ENCODE data around the gene SH2D5. TPM values are rescaled to one million over a fixed set of nuclear protein-coding genes. Genes with fewer than 3 reads are reported as not detected.

SH2D5 gene
- total RNA-seq, 3 donors from 2014 or later = under 0.01 to 0.29 TPM; not detected in 1

DNA sequence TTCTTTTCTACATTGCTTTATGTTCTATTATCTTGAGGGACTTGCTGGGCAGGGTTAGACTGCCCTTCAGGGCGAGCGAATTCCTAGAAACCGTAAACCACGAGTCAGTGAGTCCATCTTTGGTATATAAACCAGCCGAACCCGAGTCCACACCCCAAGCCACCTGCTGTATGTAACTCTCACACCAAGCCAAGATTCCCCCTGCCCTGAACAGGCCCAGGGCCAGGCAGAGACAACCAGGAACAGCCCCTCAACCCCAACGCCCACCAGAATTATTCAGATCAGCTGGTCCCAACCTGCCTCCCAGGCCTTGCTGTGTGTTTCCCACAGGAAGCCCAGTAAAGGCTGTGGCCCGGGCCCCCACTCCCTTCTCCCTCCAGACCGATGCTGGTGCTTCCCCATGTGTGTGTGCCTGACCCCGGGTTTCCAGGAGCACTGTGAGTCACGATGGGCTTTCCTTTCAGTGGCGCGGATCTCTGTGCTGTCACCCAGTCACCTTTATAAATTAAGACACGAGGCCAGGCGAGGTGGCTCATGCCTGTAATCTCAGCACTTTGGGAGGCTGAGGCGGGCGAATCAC, 31.8 kb downstream of the SH2D5 start:
- no peaks in the 10 kb centered on the region for H3K4me1 ChIP-seq
- intact Hi-C loops (cut with DNase I; ENCODE audit: low total_unique reads) = no loop called here

GRCh38 chr1:20699558-20699957, 32.9 kb downstream of the SH2D5 start:
- peak in 1 of 2 donors; percentile 24 for DNase-seq (ENCODE audit: low spot score in 2 of 2)
- TF ChIP-seq POLR2A (IDR thresholded peaks at IDR 0.05) (no peak), CTCF (IDR thresholded peaks at IDR 0.05) (no peak), POLR2AphosphoS5 (IDR thresholded peaks at IDR 0.05) (no peak)
- no peaks in the 10 kb centered on the region for H3K36me3 ChIP-seq
- intact Hi-C loops (cut with DNase I; ENCODE audit: low total_unique reads) = no loop called here
- no peak overlapping the region for H3K4me3 ChIP-seq
- no peaks in the 10 kb centered on the region for H3K27me3 ChIP-seq
- no peaks in the 10 kb centered on the region for H3K4me1 ChIP-seq
- no peak overlapping the region for H3K27ac ChIP-seq
- no peaks in the 10 kb centered on the region for H3K9me3 ChIP-seq

More for the DNA sequence above, 31.8 kb downstream of the SH2D5 start:
- Histone ChIP-seq H3K27me3 (no peaks in the 10 kb centered on the region), H3K4me3 (no peak overlapping the region), H3K27ac (no peak overlapping the region), H3K9me3 (no peaks in the 10 kb centered on the region), H3K36me3 (no peaks in the 10 kb centered on the region)
- TF ChIP-seq POLR2AphosphoS5 (IDR thresholded peaks at IDR 0.05) (no peak), CTCF (IDR thresholded peaks at IDR 0.05) (no peak), POLR2A (IDR thresholded peaks at IDR 0.05) (no peak)
- no peak for DNase-seq (ENCODE audit: low spot score in 2 of 2)

- no peak overlapping the region for H3K4me3 ChIP-seq
- no peaks in the 10 kb centered on the region for H3K9me3 ChIP-seq
- no peak for DNase-seq (ENCODE audit: low spot score in 2 of 2)
- no peaks in the 10 kb centered on the region for H3K4me1 ChIP-seq
- H3K27ac ChIP-seq = no peak overlapping the region
- H3K36me3 ChIP-seq = no peaks in the 10 kb centered on the region
- intact Hi-C loops (cut with DNase I; ENCODE audit: low total_unique reads) = no loop called here
- H3K27me3 ChIP-seq = no peaks in the 10 kb centered on the region
- TF ChIP-seq POLR2A (IDR thresholded peaks at IDR 0.05) (no peak), POLR2AphosphoS5 (IDR thresholded peaks at IDR 0.05) (no peak), CTCF (IDR thresholded peaks at IDR 0.05) (no peak)
Measured at GRCh38 chr1:20698195-20698910, 34.1 kb downstream of the SH2D5 start.

DNA sequence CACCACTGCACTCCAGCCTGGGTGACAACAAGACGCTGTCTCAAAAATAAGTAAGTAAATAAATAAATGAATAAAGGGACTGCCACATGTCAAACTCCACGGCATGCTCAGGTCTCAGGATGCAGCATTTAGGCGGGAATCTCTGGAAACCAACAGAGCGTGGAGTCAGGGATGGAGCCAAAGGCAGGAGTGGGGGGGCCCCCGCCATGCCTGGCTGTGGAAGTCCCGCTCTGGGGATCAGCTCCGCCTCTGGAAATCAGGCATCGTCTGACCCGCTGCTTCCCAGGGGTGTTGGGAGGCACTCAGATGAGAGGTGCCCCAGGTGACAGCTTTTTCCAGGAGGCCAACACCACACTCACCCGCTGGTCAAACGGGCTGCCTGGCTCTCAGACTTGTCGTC, 34.9 kb downstream of the SH2D5 start:
- Histone ChIP-seq H3K9me3 (no peaks in the 10 kb centered on the region), H3K27me3 (no peaks in the 10 kb centered on the region), H3K4me3 (no peak overlapping the region), H3K27ac (no peak overlapping the region), H3K36me3 (no peaks in the 10 kb centered on the region), H3K4me1 (no peaks in the 10 kb centered on the region)
- no peak for DNase-seq (ENCODE audit: low spot score in 2 of 2)
- TF ChIP-seq CTCF (IDR thresholded peaks at IDR 0.05) (no peak), POLR2AphosphoS5 (IDR thresholded peaks at IDR 0.05) (no peak), POLR2A (IDR thresholded peaks at IDR 0.05) (no peak)
- intact Hi-C loops (cut with DNase I; ENCODE audit: low total_unique reads) = no loop called here
